ENCODE data around the gene THSD7A.

THSD7A gene

GRCh38 chr7:11706666-11707605, 125.1 kb downstream of the THSD7A start:
- DNase-seq (ENCODE audit: low spot score), result no peak

- DNase-seq (ENCODE audit: low spot score), result no peak
Measured at GRCh38 chr7:11703829-11704228, 128.2 kb downstream of the THSD7A start.

- no peak for DNase-seq (ENCODE audit: low spot score)
Measured at GRCh38 chr7:11702938-11703337, 129.1 kb downstream of the THSD7A start.

GRCh38 chr7:11701829-11702560, 130.0 kb downstream of the THSD7A start:
- DNase-seq (ENCODE audit: low spot score), result no peak

- no peak for DNase-seq (ENCODE audit: low spot score)
Measured at GRCh38 chr7:11699666-11700065, 132.3 kb downstream of the THSD7A start.

GRCh38 chr7:11698384-11698871, 133.6 kb downstream of the THSD7A start:
- DNase-seq (ENCODE audit: low spot score), result no peak

GRCh38 chr7:11690395-11690794, 141.6 kb downstream of the THSD7A start:
- no peak for DNase-seq (ENCODE audit: low spot score)

GRCh38 chr7:11689096-11689495, 142.9 kb downstream of the THSD7A start:
- DNase-seq (ENCODE audit: low spot score), result no peak

GRCh38 chr7:11681461-11681860, 150.5 kb downstream of the THSD7A start:
- no peak for DNase-seq (ENCODE audit: low spot score)

GRCh38 chr7:11675163-11675562, 156.8 kb downstream of the THSD7A start:
- DNase-seq (ENCODE audit: low spot score), result no peak

GRCh38 chr7:11668727-11669126, 163.3 kb downstream of the THSD7A start:
- no peak for DNase-seq (ENCODE audit: low spot score)

- no peak for DNase-seq (ENCODE audit: low spot score)
Measured at GRCh38 chr7:11667810-11668185, 164.2 kb downstream of the THSD7A start.

- DNase-seq (ENCODE audit: low spot score), result no peak
Measured at GRCh38 chr7:11667071-11667809, 164.8 kb downstream of the THSD7A start.

- no peak for DNase-seq (ENCODE audit: low spot score)
Measured at GRCh38 chr7:11665357-11665756, 166.6 kb downstream of the THSD7A start.

- no peak for DNase-seq (ENCODE audit: low spot score)
Measured at GRCh38 chr7:11655642-11656041, 176.4 kb downstream of the THSD7A start.

- no peak for DNase-seq (ENCODE audit: low spot score)
Measured at GRCh38 chr7:11655163-11655562, 176.8 kb downstream of the THSD7A start.

GRCh38 chr7:11650500-11650899, 181.5 kb downstream of the THSD7A start:
- DNase-seq (ENCODE audit: low spot score), result no peak

GRCh38 chr7:11650030-11650429, 182.0 kb downstream of the THSD7A start:
- no peak for DNase-seq (ENCODE audit: low spot score)

- no peak for DNase-seq (ENCODE audit: low spot score)
Measured at GRCh38 chr7:11648980-11649379, 183.0 kb downstream of the THSD7A start.

GRCh38 chr7:11648101-11648500, 183.9 kb downstream of the THSD7A start:
- peak; percentile 31 for DNase-seq (ENCODE audit: low spot score)

- DNase-seq (ENCODE audit: low spot score), result no peak
Measured at GRCh38 chr7:11642841-11643240, 189.2 kb downstream of the THSD7A start.

- no peak for DNase-seq (ENCODE audit: low spot score)
Measured at GRCh38 chr7:11642276-11642675, 189.7 kb downstream of the THSD7A start.
